HG02763 (cell line): ENCODE results near the gene BOC.

Source experiments
- ATAC-seq: cut with Tn5 transposase; IDR thresholded peaks from one replicate; pipeline ENCODE4 v1.9.1; 2021; ENCODE audit warnings: mild to moderate bottlenecking, moderate library complexity; ENCODE audit not compliant: unreplicated experiment

Gene BOC

GRCh38 chr3:113249111-113249510, 37.8 kb downstream of the BOC start:
- no peak for ATAC-seq

GRCh38 chr3:113249601-113250000, 38.2 kb downstream of the BOC start:
- ATAC-seq: no peak

- ATAC-seq: no peak
Observed at GRCh38 chr3:113250566-113250965, 39.2 kb downstream of the BOC start.

DNA sequence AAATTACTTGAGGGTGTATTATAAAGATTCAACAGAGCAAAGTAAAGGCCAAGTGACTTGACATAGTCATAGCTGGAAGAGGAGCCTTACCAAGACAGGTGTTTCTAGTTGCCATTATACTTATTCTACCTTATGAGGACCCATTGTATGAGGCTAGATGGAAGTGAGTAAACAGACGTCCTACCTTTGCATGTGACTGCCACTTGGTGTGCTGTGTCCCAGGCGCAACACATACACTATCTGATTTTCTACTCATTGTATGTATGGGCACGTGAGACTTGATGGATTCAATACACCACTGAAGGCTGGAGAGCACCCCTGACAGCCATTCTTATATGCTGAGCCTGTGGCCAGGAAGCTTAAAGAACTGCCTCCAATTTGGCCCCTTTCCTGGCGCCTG, 40.5 kb downstream of the BOC start:
- ATAC-seq: no peak

DNA sequence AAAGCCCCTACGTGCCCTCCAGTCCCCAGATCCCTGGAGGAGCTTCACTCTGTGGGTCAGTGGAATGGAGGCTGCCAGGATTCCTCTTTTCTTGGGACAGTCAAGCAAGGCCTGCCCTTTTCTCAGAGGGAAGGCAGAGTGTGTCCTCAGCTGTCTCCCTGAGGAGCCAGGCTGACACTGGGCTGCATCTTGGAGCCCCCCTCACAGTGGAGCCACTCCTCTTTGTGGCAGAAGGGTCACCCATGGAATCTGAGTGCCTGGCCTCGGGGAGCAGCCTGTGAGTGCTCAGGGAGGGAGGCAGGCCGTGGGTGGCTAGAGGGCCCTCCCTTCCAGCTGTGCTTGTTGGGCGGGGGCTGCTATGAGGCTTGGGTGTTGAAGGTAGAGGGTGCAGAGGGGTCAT, 41.2 kb downstream of the BOC start:
- ATAC-seq: no peak

GRCh38 chr3:113253702-113254101, 42.3 kb downstream of the BOC start:
- no peak for ATAC-seq

DNA sequence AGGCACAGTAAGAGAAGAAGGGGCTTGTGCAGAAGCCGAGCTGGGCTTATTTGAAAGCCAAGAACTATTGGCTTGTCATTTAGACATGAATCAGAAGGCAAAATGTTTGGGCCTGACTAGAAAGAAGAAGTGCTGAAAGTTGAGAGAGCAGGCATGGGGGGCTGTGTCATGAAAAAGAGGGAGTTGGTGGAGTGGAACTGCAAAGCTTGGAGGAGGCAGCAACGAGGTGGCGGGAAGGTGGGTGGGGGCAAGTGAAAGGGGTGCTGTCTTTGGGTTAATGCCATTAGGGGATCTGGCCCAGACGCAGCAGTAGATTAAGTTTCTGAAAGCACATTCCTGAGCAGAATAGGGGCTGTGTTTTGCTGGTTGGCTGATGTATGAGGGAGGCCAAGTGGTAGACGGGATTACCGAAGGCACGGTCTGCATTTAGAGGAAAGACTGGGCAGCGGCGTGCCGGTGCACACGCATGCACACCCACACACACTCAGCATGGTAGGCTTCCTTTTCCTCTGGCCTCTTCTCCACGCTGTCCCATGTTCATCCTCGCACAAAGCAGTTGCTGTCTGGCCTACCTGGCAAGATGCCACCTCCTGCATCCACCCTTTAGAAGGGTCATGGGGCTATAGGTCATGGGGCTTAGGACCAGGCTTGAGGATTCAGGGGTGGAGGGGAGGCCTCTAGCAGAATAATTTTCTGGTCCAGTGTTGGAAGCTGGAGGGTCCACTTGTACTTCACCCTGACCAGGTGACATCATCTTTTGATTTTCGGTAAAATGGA, 43.0 kb downstream of the BOC start:
- no peak for ATAC-seq

DNA sequence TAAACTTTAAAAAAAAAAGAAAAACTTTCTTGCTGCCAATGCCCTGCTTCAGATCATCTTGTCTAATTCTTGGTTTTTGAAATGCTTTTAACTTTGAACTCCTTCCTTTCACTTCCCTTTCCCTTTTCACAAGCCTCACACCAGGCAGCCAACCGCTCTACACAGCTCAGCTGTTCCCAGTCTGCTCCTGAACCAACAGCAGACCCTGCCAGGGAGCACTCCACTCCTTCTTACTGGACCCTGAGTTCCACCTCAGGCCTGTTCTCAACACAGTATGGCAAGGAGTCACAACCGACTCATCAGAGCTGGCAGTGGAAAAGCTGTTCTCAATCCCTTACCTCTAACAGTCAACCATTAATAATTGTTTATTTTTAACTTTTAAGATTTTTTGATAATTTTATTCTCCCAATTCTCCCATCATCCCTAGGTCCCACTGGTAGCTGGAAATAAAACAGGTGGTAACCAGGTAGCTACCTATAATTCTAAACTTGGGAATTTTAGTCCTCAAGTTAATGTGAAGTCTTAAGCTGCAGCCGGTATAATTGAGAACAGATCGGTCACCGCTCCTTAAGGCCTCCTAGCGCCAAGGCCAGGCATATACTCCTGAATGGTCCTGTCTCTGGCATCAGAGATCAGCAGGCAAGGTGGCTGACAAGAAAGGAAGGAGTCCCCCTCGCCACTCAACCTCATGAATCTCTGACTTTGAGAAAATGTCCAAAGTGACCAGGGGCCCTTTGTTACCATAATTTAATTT, 43.9 kb downstream of the BOC start:
- ATAC-seq: no peak

- ATAC-seq: no peak
Observed at GRCh38 chr3:113255854-113256615, 44.7 kb downstream of the BOC start.

- ATAC-seq: no peak
Observed at GRCh38 chr3:113258361-113258760, 47.0 kb downstream of the BOC start.

- no peak for ATAC-seq
Observed at GRCh38 chr3:113259196-113259595, 47.8 kb downstream of the BOC start.

DNA sequence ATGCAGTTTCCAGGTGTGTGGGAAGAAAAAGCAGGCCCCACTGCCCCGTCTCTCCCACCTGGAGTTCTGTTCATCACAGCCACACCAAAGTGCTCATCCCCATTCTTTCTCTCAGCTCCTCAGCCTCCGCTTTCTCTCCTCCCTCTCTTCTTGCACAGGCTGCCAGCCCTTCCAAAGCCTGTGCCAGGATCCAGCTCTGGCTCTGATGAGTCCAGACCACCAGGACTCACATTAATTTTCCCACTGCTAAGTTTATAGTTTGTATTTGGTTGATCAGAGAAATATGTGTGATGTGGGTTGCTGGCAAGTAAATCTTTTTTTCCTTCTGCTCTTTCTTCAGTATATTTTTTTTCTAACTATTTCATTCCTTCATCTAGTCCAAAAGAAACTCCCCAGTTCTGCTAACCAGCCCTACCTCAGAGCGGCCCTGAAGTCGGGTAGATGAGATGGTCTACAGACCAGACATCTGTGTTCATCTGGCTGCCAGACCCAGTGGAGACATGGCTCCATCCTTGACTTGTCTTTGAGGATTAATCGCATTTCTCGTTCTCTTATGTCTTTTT, 49.8 kb downstream of the BOC start:
- no peak for ATAC-seq

GRCh38 chr3:113261626-113262303, 50.4 kb downstream of the BOC start:
- ATAC-seq: no peak

- no peak for ATAC-seq
Observed at GRCh38 chr3:113262304-113262665, 50.9 kb downstream of the BOC start.

- no peak for ATAC-seq
Observed at GRCh38 chr3:113263020-113263419, 51.7 kb downstream of the BOC start.

- no peak for ATAC-seq
Observed at GRCh38 chr3:113263778-113264177, 52.4 kb downstream of the BOC start.

GRCh38 chr3:113264283-113265131, 53.1 kb downstream of the BOC start:
- ATAC-seq: no peak

DNA sequence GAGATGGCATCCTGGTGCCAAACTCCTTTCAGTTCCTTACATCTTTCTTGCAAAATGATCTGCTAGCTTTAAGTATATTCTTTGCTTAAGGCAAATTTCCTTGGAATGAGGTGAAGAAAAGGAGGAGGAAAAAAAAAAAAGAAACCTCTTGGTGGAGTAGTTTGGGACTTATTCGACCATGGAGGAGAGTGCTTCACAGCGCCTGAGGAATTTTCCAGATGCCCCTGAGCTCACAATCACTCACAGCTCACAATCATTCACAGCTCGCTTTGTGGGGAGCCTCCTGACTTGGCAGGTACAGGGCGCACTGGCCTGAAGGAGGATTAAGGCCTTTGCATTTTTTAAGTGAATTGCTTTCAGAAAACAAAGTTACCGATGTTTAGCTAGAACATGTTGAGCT, 53.9 kb downstream of the BOC start:
- ATAC-seq: no peak

- ATAC-seq: no peak
Observed at GRCh38 chr3:113266738-113267137, 55.4 kb downstream of the BOC start.

DNA sequence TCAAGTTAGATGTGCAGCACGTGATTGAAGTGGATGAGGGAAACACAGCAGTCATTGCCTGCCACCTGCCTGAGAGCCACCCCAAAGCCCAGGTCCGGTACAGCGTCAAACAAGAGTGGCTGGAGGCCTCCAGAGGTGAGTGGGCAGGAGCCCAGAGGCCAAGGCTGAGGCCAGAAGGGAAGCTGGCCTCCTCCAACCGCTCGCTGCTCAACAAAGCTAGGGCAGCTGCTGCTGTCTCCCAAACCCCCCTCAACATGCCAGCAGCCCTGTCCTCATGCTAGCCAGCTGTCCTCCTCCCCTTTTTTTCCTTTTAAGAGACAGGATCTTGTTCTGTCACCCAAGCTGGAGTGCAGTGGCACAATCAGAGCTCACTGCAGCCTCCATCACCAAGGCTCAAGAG, 57.0 kb downstream of the BOC start:
- no peak for ATAC-seq
